Keratinocyte (primary cell): Measurements from ENCODE around the gene TAS2R13. TPM values are rescaled to one million over a fixed set of nuclear protein-coding genes. Genes with fewer than 3 reads are reported as not detected.

Experiments
- DNase-seq: peaks from one replicate; pipeline ENCODE4 v3.0.0-alpha.2; 2011; ENCODE audit warnings: low read depth, missing footprints, low spot score
- FAIRE-seq: peaks from 2 replicates; lab custom pipeline; 2011; peaks lifted over from hg19 to GRCh38; lab: Jason Lieb, UNC
- H2AFZ ChIP-seq: 2 replicates; pipeline ENCODE4 v1.6.0; 2012; ENCODE audit warnings: low read length, control low read depth, inconsistent platforms; ENCODE audit not compliant: control insufficient read depth
- H3K27ac ChIP-seq: 2 replicates; pipeline ENCODE4 v1.5.1; 2011; ENCODE audit warnings: low read length; ENCODE audit not compliant: control insufficient read depth, insufficient read depth
- H3K27me3 ChIP-seq: 3 replicates; pipeline ENCODE4 v1.6.0; 2011; ENCODE audit warnings: low read length; ENCODE audit not compliant: control insufficient read depth, insufficient read depth; ENCODE audit errors: extremely low read depth
- H3K36me3 ChIP-seq, 2 experiments: 2 replicates in 1 of 2; 3 replicates in 1 of 2; pipeline ENCODE4 v1.5.1; 2011; ENCODE audit warnings: low read length in 2 of 2, mild to moderate bottlenecking in 1 of 2; ENCODE audit not compliant: control insufficient read depth in 2 of 2, insufficient read depth in 2 of 2; ENCODE audit errors: extremely low read depth in 1 of 2
- H3K4me1 ChIP-seq: 3 replicates; pipeline ENCODE4 v1.5.1; 2011; ENCODE audit warnings: low read length; ENCODE audit not compliant: control insufficient read depth, insufficient read depth; ENCODE audit errors: extremely low read depth
- H3K4me2 ChIP-seq: 3 replicates; pipeline ENCODE4 v1.6.0; 2011; ENCODE audit warnings: low read depth, low read length; ENCODE audit not compliant: control insufficient read depth, insufficient read depth; ENCODE audit errors: extremely low read depth
- H3K4me3 ChIP-seq, 3 experiments: fragments of 200-600 bp in 1 of 3; sonication (generic) in 1 of 3; 2 replicates in 2 of 3; 3 replicates in 1 of 3; pipeline ENCODE4 v1.5.1; 2011 to 2016; ENCODE audit warnings: low read length in 3 of 3, mild to moderate bottlenecking in 3 of 3, control low read depth in 2 of 3, inconsistent platforms in 1 of 3, low read depth in 1 of 3, mixed read lengths in 1 of 3, mixed run types in 1 of 3, moderate library complexity in 1 of 3; ENCODE audit not compliant: control insufficient read depth in 2 of 3, insufficient read depth in 2 of 3; ENCODE audit errors: extremely low read depth in 1 of 3
- H3K79me2 ChIP-seq: 2 replicates; pipeline ENCODE4 v1.6.0; 2012; ENCODE audit warnings: low read length; ENCODE audit not compliant: control insufficient read depth, insufficient read depth
- H3K9ac ChIP-seq: 3 replicates; pipeline ENCODE4 v1.6.0; 2011; ENCODE audit warnings: low read length; ENCODE audit not compliant: control insufficient read depth, insufficient read depth; ENCODE audit errors: extremely low read depth
- H3K9me1 ChIP-seq: 3 replicates; pipeline ENCODE4 v1.6.0; 2011; ENCODE audit warnings: low read length; ENCODE audit not compliant: control insufficient read depth, insufficient read depth; ENCODE audit errors: extremely low read depth
- H3K9me3 ChIP-seq: 2 replicates; pipeline ENCODE4 v1.5.1; 2012; ENCODE audit warnings: low read depth, low read length; ENCODE audit not compliant: control insufficient read depth
- H4K20me1 ChIP-seq: 3 replicates; pipeline ENCODE4 v1.6.0; 2011; ENCODE audit warnings: low read length; ENCODE audit not compliant: control insufficient read depth, insufficient read depth; ENCODE audit errors: extremely low read depth
- EZH2 ChIP-seq: IDR thresholded peaks from one replicate; pipeline ENCODE4 v1.6.1; 2012; ENCODE audit warnings: inconsistent platforms, mild to moderate bottlenecking, low read length, moderate library complexity
- dilution Hi-C: fragments of 300-500 bp; cut with MboI; formaldehyde crosslinking; loops from one replicate; pipeline ENCODE4 v1.7.0; 2020; ENCODE audit warnings: low sequenced_read_pairs; ENCODE audit not compliant: extremely low pct_ligation_motif_present
- polyA minus RNA-seq, 3 experiments: library from RNA; depleted of rRNA, polyadenylated mRNA; stranded (reverse); fragments of >200 nt; gene quantifications; 1 replicate in 1 of 3; 2 replicates in 1 of 3; 3 replicates in 1 of 3; pipeline ENCODE4 v1.2.3, GENCODE V29; 2011
- polyA plus RNA-seq, 5 experiments: library from polyadenylated mRNA; depleted of rRNA in 3 of 5; stranded (reverse) in 3 of 5; stranded (forward) in 1 of 5; unstranded in 1 of 5; fragments of >200 nt; gene quantifications; 1 replicate in 1 of 5; 2 replicates in 3 of 5; 3 replicates in 1 of 5; pipeline versions ENCODE4 v1.2.1 to v1.2.3, GENCODE V29; 2011 to 2012; ENCODE audit warnings: missing spikeins in 2 of 5, low read depth in 1 of 5, low replicate concordance in 1 of 5
- TF ChIP-seq, protein P1 (sequence below), 3 experiments: IDR thresholded peaks in 1 of 3; conservative IDR thresholded peaks in 1 of 3; optimal IDR thresholded peaks in 1 of 3; 2 replicates in 2 of 3; 3 replicates in 1 of 3; pipeline versions ENCODE3 to v1.5.1; 2011; ENCODE audit warnings: low read length in 3 of 3, mild to moderate bottlenecking in 3 of 3, moderate library complexity in 2 of 3, control low read depth in 1 of 3, inconsistent platforms in 1 of 3; ENCODE audit not compliant: insufficient read depth in 2 of 3; ENCODE audit errors: extremely low read depth in 1 of 3

Gene TAS2R13
- 0.08 to 0.14 TPM in 2 of 3 replicates, not detected in the other for polyA plus RNA-seq
- not detected for polyA plus RNA-seq (2011; ENCODE audit: low read depth)
- polyA plus RNA-seq (2011; cell fraction: cytosol; rRNA removed), result not detected in 2 replicates
- polyA plus RNA-seq (2011; cell fraction: nucleus; rRNA removed), result 0.69 and 0.80 TPM in 2 replicates
- polyA plus RNA-seq (2012; ENCODE audit: low replicate concordance), result 0.10 TPM in 1 of 2 replicates, not detected in the other
- 0.46 to 2.1 TPM in 2 of 3 replicates, not detected in the other for polyA minus RNA-seq
- polyA minus RNA-seq (2011; cell fraction: cytosol; rRNA and poly(A)+ RNA removed), result not detected
- 4.0 and 11.2 TPM in 2 replicates for polyA minus RNA-seq (2011; cell fraction: nucleus; rRNA and poly(A)+ RNA removed)

GRCh38 chr12:10909462-10909861 is at the start of gene TAS2R13:
Gene TAS2R13, minus strand, starts transcription at chr12:10909562. Its CDS starts 264 bp downstream, at chr12:10909298.
- Histone ChIP-seq H3K27me3 (no peaks in the 10 kb centered on the region), H3K36me3 (no peaks in the 10 kb centered on the region), H3K9me1 (no peaks in the 10 kb centered on the region), H3K9ac (no peak within 1 kb of the TSS), H3K9me3 (no peaks in the 10 kb centered on the region), H2AFZ (no peak within 1 kb of the TSS), H3K4me1 (no peaks in the 10 kb centered on the region), H4K20me1 (no peaks in the 10 kb centered on the region), H3K27ac (no peak within 1 kb of the TSS), H3K79me2 (no peaks in the 10 kb centered on the region), H3K4me2 (no peak within 1 kb of the TSS), H3K4me3 (no peak within 1 kb of the TSS)
- TF ChIP-seq, protein P1, sequence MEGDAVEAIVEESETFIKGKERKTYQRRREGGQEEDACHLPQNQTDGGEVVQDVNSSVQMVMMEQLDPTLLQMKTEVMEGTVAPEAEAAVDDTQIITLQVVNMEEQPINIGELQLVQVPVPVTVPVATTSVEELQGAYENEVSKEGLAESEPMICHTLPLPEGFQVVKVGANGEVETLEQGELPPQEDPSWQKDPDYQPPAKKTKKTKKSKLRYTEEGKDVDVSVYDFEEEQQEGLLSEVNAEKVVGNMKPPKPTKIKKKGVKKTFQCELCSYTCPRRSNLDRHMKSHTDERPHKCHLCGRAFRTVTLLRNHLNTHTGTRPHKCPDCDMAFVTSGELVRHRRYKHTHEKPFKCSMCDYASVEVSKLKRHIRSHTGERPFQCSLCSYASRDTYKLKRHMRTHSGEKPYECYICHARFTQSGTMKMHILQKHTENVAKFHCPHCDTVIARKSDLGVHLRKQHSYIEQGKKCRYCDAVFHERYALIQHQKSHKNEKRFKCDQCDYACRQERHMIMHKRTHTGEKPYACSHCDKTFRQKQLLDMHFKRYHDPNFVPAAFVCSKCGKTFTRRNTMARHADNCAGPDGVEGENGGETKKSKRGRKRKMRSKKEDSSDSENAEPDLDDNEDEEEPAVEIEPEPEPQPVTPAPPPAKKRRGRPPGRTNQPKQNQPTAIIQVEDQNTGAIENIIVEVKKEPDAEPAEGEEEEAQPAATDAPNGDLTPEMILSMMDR (optimal IDR thresholded peaks at IDR 0.05 in 1 of 3, IDR thresholded peaks at IDR 0.05 in 1 of 3, conservative IDR thresholded peaks at IDR 0.05 in 1 of 3; ENCODE audit: extremely low read depth in 1 of 3, insufficient read depth in 2 of 3, low read length in 3 of 3), result no peak
- no peak for TF ChIP-seq EZH2
- DNase-seq (no peak), FAIRE-seq (no peak)
- dilution Hi-C loops, result no loop called here

GRCh38 chr12:10957741-10958140 is 48.4 kb upstream of the TAS2R13 start:
- Histone ChIP-seq H3K36me3 (peaks cover 0 to 1% of the 10 kb centered on the region in 2 experiments), H3K27ac (no peak overlapping the region), H2AFZ (no peak overlapping the region), H3K79me2 (peaks cover under 1% of the 10 kb centered on the region), H3K27me3 (no peaks in the 10 kb centered on the region), H3K9ac (no peak overlapping the region), H3K9me1 (no peaks in the 10 kb centered on the region), H3K9me3 (no peaks in the 10 kb centered on the region), H3K4me2 (no peak overlapping the region), H3K4me3 (no peak overlapping the region), H3K4me1 (no peaks in the 10 kb centered on the region), H4K20me1 (no peaks in the 10 kb centered on the region)
- dilution Hi-C loops, result no loop called here
- FAIRE-seq, result no peak
- no peak for DNase-seq
- TF ChIP-seq EZH2, result no peak
- TF ChIP-seq, protein P1 (optimal IDR thresholded peaks at IDR 0.05 in 1 of 3, IDR thresholded peaks at IDR 0.05 in 1 of 3, conservative IDR thresholded peaks at IDR 0.05 in 1 of 3; ENCODE audit: extremely low read depth in 1 of 3, insufficient read depth in 2 of 3, low read length in 3 of 3), result no peak
